Glomerular visceral epithelial cell (primary cell): ENCODE measurements around the gene ADM5.
"Not testable (repeated sequence)": the region's sequence is repeated elsewhere in the genome, so short reads cannot be mapped to it uniquely, and the experiment has no call there.

Source experiments
- DNase-seq: peaks from one replicate; pipeline ENCODE4 v3.0.0-alpha.2; 2016; ENCODE audit errors: extremely low spot score

The ADM5 gene

DNA sequence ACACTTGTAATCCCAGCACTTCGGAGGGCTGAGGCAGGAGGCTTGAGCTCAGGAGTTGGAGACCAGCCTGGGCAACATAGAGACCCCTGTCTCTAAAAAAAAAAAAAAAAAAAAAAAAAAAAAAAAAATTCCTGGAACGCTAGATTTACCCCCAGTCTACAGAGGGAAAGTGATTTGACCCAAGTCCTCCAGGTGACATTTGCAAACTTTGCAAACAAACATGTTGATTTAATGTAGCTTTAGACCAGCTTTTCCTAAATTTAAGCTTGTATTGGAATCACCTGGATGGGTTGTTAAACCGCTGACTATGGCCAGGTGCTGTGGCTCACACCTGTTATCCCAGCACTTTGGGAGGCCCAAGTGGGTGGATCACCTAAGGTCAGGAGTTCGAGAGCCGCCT is 10.0 kb downstream of the ADM5 start:
- DNase-seq = no peak

DNA sequence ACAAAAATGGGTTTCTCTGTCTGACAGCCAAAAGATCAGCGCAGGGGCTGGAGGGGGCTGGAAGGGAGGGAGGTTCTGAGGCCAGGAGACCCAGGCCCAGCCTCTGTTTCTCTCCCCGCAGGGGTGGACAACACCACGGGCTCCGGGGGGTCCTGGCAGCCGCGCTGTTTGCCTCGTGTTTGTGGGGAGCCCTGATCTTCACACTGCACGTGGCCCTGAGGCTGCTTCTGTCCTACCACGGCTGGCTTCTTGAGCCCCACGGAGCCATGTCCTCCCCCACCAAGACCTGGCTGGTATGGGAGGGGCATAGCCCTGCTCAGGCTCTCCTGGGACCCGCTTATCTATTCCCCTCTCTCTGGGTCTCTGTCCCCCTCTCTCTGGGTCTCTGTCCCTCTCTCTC is 11.2 kb downstream of the ADM5 start:
- DNase-seq = no peak

DNA sequence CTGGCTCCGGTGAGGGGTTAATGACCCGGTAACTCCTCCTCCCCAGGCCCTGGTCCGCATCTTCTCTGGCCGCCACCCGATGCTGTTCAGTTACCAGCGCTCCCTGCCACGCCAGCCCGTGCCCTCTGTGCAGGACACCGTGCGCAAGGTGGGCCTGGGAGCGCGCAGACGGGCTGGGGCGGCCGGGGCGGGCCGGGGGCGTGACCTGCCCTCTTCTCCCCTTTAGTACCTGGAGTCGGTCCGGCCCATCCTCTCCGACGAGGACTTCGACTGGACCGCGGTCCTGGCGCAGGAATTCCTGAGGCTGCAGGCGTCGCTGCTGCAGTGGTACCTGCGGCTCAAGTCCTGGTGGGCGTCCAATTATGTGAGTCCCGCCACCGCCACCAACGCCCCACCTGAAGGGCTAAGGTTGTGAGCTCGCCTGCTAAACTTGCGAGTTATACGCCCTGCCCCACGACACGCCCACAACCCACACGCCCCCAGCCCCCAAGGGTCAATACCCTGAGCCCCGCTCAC is 11.9 kb downstream of the ADM5 start:
- no peak for DNase-seq

DNA sequence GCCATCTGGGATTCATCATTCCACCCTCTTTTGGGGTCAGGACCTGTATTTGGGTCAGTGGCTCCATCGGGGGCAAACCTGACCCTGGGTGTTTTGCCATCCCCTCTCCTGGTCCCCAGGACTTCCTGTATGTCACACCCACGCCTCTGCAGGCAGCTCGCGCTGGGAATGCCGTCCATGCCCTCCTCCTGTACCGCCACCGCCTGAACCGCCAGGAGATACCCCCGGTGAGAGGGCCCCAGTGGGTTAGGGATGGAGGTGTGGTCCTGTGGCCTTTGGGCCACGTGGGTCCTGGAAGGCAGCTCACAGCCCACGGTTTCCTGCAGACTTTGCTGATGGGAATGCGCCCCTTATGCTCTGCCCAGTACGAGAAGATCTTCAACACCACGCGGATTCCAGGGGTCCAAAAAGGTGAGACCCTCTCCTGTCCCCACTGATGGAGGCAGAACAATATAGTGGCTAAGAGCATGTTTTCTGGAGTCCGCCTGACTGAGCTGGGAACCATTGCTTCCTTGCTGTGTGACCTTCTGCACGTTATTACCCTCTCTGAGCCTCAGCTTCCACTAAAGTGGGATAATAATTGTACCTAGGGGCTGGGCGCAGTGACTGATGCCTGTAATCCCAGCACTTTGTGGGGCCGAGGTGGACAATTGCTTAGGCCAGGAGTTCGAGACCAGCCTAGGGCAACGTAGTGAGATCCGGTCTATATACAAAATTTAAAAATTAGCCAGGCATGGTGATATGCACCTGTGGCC is 15.7 kb downstream of the ADM5 start:
- no peak for DNase-seq

DNA sequence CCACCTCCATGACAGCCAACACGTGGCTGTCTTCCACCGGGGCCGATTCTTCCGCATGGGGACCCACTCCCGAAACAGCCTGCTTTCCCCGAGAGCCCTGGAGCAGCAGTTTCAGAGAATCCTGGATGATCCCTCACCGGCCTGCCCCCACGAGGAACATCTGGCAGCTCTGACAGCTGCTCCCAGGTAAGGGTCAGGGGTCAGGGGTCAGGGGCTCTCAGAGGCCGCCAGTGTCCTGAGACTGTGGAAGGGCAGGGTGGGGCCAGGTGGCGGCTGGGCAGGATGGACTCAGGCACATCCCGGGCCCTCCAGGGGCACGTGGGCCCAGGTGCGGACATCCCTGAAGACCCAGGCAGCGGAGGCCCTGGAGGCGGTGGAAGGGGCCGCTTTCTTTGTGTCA is 16.5 kb downstream of the ADM5 start:
- no peak for DNase-seq

DNA sequence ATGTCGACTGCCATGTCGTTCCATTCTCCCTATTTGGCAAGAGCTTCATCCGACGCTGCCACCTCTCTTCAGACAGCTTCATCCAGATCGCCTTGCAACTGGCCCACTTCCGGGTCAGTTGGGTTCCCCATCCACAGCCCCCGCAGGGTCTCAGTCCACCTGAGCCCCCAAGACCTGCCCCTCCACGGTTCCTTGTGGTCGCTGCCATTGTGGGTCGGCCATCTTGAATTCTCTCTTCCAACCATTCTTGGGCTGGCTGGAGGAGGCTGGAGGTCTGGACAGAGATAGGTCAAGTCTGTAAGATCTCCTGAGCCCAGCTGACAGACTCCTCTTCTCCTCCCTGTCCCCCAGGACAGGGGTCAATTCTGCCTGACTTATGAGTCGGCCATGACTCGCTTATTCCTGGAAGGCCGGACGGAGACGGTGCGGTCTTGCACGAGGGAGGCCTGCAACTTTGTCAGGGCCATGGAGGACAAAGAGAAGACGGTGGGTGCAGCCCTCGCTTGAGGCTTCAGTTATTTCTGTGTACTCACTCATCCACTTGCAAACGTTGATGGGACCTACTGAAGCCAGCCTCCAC is 21.1 kb downstream of the ADM5 start:
- DNase-seq = peak; percentile 50

DNA sequence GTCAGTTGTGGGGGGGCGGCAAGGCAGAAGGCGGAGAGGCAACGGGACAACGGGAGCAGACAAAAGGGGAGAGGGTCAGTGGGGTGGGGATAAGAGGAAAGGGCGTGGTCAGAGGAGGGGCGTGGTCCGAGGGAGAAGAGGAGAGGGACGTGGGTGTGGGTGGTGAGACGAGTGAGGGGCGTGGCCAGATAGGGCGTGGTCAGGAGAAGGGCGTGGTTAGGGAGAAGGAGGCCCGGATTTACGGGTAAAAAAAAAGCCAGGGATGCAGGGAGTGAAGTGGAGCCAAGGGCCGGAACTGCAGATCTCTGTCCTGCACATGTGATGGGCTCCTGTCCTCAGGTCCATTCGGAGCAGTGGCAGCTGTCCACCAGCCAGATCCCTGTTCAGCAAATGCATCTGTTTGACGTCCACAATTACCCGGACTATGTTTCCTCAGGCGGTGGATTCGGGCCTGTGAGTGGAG is 23.0 kb downstream of the ADM5 start:
- no peak for DNase-seq

DNA sequence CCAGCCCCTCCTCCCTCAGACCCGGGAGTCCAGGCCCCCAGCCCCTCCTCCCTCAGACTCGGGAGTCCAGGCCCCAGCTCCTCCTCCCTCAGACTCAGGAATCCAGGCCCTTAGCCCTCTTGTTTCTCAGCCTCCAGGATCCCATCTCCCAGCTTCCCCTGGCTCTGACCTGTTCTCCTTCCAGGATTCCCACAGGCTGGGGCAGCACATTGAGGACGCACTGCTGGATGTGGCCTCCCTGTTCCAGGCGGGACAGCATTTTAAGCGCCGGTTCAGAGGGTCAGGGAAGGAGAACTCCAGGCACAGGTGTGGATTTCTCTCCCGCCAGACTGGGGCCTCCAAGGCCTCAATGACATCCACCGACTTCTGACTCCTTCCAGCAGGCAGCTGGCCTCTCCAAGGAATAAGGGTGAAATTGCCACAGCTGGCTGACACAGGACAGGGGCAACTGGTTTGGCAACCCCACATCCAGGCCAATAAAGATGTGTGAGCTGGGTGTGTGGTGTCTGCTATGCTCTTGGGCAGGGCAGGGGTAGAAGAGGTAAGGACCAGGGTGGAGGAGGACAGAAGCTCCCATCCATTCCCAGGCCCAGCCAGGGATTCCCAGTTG is 23.9 kb downstream of the ADM5 start:
- no peak for DNase-seq

DNA sequence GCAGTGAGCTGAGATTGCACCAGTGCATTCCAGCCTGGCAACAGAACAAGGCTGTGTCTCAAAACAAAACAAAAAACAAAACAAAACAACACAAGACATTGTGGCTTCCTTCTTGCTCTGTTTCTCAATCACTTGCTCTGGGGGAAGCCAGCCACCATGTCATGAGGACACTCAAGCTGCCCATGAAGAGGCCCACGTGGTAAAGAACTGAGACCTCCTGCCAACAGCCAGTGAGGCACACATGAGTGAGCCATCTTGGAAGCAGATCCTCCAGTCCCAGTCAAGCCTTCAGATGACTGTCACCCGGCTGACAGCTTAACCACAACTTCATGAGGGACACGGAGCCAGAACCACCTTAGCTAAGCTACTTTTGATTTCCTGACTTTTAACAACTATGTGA is 26.8 kb downstream of the ADM5 start:
- no peak for DNase-seq

DNA sequence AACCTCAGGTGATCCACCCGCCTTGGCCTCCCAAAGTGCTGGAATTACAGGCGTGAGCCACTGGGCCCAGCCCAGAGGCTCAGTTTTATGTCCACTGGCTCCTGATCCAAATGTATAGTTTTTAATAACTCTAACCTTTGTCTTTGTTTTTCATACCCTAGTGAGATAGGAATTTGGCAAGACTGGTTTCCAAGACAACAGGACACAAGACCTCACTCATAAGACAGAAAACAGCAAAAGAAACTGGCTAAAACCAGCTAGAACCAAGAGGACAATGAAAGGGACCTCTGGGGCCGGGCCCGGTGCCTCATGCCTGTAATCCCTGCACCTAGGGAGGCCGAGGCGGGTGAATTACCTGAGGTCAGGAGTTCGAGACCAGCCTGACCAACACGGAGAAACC is 29.1 kb downstream of the ADM5 start:
- no peak for DNase-seq

DNA sequence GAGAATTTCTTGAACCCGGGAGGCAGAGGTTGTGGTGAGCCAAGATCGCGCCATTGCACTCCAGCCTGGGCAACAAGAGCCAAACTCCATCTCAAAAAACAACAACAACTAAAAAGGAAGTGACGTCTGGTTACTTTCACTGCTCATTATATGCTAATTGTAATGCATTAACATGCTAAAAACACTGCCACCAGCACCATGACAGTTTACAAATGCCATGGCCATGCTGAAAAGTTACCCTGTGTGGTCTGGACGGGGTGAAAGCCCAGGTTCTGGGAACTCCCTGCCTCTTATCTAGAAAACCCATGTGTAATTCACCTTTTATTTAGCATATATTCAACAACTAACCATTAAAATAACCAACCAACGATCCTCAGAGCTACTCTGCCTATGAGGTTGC is 29.6 kb downstream of the ADM5 start:
- DNase-seq = no peak

DNA sequence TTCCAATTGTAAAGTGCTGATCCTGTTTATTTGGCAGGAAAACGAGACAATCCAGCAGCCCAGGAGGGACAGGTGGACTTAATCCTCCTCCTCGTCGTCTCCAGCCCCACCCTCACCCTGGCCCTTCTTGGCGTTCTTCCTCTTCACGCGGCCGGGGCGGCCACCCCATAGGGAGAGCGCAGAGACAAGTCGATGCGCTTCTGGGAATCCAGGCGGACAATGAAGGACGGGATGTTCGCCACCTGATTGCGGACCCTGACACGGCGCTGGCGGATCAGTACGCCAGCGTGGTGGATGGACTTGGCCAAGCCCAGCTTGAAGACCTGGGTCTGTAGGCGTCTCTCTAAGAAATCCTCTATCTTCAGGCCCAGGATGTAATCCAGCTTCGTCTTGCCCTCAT is 30.0 kb downstream of the ADM5 start:
- not testable (repeated sequence) for DNase-seq

DNA sequence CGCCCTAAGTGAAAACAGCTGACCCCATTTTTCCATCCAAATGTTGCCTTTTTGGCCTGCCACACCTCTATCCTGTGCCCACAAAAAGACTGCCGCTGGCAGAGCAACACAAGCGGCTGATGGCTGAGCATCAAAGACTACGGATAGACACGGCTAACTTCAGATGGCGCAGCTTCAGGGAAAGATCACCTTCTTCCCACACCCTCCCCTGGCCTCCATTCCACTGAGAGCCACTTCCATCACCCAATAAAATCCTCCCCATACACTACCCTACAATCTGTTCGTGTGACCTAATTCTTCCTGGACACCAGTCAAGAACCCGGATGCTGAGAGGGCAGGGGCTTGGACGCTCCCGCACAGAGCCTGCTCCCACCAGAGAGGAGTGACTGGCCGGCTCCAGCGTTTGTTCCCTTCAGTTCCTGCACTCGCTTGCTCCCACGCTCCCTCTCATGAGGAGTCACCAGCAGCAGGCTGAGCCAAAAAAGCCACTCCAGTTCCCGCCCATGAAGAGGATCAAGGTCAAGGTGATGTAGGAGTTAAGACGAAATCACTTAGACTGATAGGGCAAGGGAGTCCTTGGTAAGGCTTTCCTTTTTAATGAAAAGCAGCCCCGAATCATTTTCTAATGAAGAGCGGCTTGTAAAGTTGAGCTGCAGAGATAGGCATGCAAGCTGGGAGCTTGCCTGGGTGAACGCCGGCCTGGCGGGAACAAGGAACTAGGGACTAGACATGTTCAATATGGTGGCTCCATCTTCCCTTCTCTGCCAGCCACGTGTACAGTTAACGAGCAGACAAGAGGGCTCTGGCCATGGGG is 38.0 kb downstream of the ADM5 start:
- no peak for DNase-seq

DNA sequence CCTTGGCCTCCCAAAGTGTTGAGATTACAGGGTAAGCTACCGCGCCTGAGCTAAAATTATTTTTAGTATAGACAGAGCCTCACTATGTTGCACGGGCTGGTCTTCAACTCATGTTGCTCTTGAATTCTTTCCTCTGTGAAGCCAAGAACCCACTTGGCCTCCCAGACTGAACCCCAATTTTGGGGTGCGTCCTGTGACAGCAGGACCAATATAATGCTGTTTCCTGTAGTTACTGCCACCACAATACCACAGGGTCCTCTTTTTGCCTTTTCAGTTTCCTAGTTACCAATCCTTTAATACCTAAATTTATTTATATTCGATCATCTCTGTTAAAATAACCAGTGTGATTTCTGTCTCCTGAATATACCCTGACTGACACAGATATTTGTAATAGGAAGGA is 40.8 kb downstream of the ADM5 start:
- DNase-seq = no peak

DNA sequence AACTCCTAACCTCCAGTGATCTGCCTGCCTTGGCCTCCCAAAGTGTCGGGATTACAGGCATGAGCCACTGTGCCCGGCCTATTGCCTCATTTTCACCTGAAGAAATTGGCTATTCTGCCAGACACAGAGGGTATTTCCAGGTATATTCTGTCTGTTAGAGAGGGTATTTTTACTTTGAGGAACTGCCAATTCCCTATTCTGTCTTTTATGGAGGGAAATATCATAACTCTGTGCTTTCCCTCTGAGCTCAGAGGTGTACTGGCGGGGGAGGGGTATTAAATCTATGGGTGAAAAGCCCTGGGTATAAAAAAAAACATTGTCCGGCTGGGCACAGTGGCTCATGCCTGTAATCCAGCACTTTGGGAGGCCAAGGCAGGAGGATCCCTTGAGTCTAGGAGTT is 48.9 kb downstream of the ADM5 start:
- DNase-seq = no peak

DNA sequence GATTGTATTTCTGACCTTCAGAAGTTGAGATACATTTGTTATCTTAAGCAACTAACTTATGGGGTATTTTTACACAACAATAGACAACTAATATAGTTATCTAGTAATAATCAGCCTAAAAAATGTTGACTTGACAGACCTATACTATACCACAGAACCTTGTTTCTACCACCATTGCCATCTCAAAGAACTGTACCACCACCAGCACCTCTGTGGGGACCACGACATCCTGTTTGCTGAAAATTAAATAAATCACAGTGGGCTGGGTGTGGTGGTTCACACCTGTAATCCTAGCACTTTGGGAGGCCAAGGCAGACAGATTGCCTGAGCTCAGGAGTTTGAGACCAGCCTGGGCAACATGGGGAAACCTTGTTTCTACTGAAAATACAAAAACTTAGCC is 49.7 kb downstream of the ADM5 start:
- DNase-seq = no peak

DNA sequence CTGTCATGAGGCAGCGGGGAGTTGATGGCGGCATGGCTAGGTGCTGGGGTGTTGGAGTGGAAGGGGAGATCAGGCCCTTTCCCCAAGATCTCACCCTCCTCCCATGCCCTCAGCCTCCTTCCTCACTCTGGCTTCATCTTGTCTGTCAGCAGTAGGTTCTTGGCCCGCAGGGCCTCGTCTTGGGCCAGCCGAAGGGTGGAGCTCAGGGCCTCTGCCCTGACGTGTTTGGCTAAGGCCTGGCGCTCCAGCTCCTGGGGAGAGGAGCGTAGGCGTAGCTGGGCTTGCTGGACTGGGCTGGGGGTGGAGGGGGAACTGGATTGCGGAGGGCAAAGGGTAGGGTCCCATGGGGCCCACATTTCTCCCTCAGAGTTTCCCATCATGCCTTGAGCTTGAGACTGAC is 50.5 kb downstream of the ADM5 start:
- DNase-seq = no peak
